HCT116 (cell line): ENCODE results near the gene SNN. TPM values are rescaled to one million over a fixed set of nuclear protein-coding genes. Genes with fewer than 3 reads are reported as not detected.

Source experiments
- ATAC-seq: fragments of 200-7000 bp; cut with Tn5 transposase; 2 replicates; pipeline ENCODE4 v1.9.1; 2020; ENCODE audit warnings: mild to moderate bottlenecking, moderate library complexity
- BruUV-seq: library from RNA; stranded (reverse); fragments of 400-500 nt; replicated peaks from 2 replicates; lab custom pipeline; 2021; lab: Mats Ljungman, UMichigan
- CTCF ChIA-PET: fragments of 300-600 bp; sonication (Branson Sonifier 250); formaldehyde crosslinking; loops from one replicate; lab custom pipeline; 2021; ENCODE audit warnings: antibody characterized with exemption; lab: Charles Lee
- POLR2A ChIA-PET: fragments of 300-600, 350-600 bp; sonication (Branson Sonifier 250); formaldehyde crosslinking; loops from one replicate; lab custom pipeline; 2021; ENCODE audit warnings: antibody characterized with exemption; lab: Charles Lee
- RAD21 ChIA-PET, 2 experiments: fragments of 300-600 bp; sonication (Branson Sonifier 250); formaldehyde crosslinking; loops; one replicate each; lab custom pipeline; 2023; ENCODE audit warnings: low total read pairs in 2 of 2; ENCODE audit not compliant: uncharacterized antibody in 2 of 2, unreplicated experiment in 2 of 2, low non-redundant PET in 1 of 2; lab: Charles Lee
- DNase-seq: peaks from one replicate; pipeline ENCODE4 v3.0.0-alpha.2; 2010; ENCODE audit warnings: low read depth, low spot score
- H2AFZ ChIP-seq: fragments of 200-600 bp; shearing (Covaris generic), sonication (generic); 2 replicates; pipeline ENCODE4 v1.6.1; 2017; ENCODE audit warnings: low read depth, mixed run types, mixed read lengths, antibody characterized with exemption, low read length; ENCODE audit not compliant: poor library complexity, severe bottlenecking
- H3K27ac ChIP-seq: 2 replicates; pipeline ENCODE4 v1.5.1; 2012; ENCODE audit warnings: low read depth, low read length
- H3K27me3 ChIP-seq: fragments of 200-600 bp; sonication (generic); 2 replicates; pipeline ENCODE4 v1.6.1; 2016; ENCODE audit warnings: mixed run types, low read length, mixed read lengths; ENCODE audit not compliant: insufficient read depth
- H3K36me3 ChIP-seq, 2 experiments: fragments of 200-500 bp in 1 of 2; fragments of 200-600 bp in 1 of 2; sonication (Bioruptor generic) in 1 of 2; sonication (generic) in 1 of 2; 2 replicates each; pipeline versions ENCODE4 v1.5.1 to v1.6.1; 2014 to 2016; ENCODE audit warnings: low read length in 2 of 2, inconsistent platforms in 1 of 2, mixed read lengths in 1 of 2, mixed run types in 1 of 2; ENCODE audit not compliant: insufficient read depth in 2 of 2, control insufficient read depth in 1 of 2
- H3K4me1 ChIP-seq, 2 experiments: fragments of 200-600 bp in 1 of 2; sonication (generic) in 1 of 2; 2 replicates each; pipeline versions ENCODE4 v1.5.1 to v1.6.1; 2012 to 2017; ENCODE audit warnings: low read length in 2 of 2, inconsistent platforms in 1 of 2, mild to moderate bottlenecking in 1 of 2, mixed read lengths in 1 of 2, mixed run types in 1 of 2, moderate library complexity in 1 of 2; ENCODE audit not compliant: insufficient read depth in 2 of 2, control insufficient read depth in 1 of 2
- H3K4me2 ChIP-seq: fragments of 200-600 bp; sonication (generic); 2 replicates; pipeline ENCODE4 v1.6.1; 2017; ENCODE audit warnings: mixed run types, low read length, mixed read lengths
- H3K4me3 ChIP-seq, 2 experiments: fragments of 200-600 bp in 1 of 2; sonication (generic) in 1 of 2; replicated peaks in 1 of 2; 2 replicates each; pipeline ENCODE4 v1.5.1; 2011 to 2016; ENCODE audit warnings: low read length in 2 of 2, control low read depth in 1 of 2, low read depth in 1 of 2, mild to moderate bottlenecking in 1 of 2, mixed read lengths in 1 of 2, mixed run types in 1 of 2
- H3K79me2 ChIP-seq: fragments of 200-600 bp; sonication (generic); 2 replicates; pipeline ENCODE4 v1.6.1; 2017; ENCODE audit warnings: mild to moderate bottlenecking, mixed run types, low read length, moderate library complexity, mixed read lengths; ENCODE audit not compliant: insufficient read depth
- H3K9ac ChIP-seq: fragments of 200-600 bp; sonication (generic); 2 replicates; pipeline ENCODE4 v1.6.1; 2016; ENCODE audit warnings: low read length, mixed read lengths
- H3K9me2 ChIP-seq: fragments of 200-600 bp; sonication (generic), shearing (Covaris generic); 2 replicates; pipeline ENCODE4 v1.6.1; 2017; ENCODE audit warnings: mixed run types, mild to moderate bottlenecking, moderate library complexity; ENCODE audit not compliant: insufficient read depth
- H3K9me3 ChIP-seq, 2 experiments: fragments of 200-500 bp in 1 of 2; fragments of 200-600 bp in 1 of 2; sonication (Bioruptor generic) in 1 of 2; sonication (generic) in 1 of 2; 2 replicates each; pipeline ENCODE4 v1.6.1; 2014 to 2017; ENCODE audit warnings: low read length in 2 of 2, mixed read lengths in 2 of 2, inconsistent platforms in 1 of 2, low read depth in 1 of 2, mild to moderate bottlenecking in 1 of 2, mixed run types in 1 of 2, moderate library complexity in 1 of 2; ENCODE audit not compliant: control insufficient read depth in 1 of 2, insufficient read depth in 1 of 2
- H4K20me1 ChIP-seq: fragments of 200-600 bp; sonication (generic), shearing (Covaris generic); 2 replicates; pipeline ENCODE4 v1.6.1; 2017; ENCODE audit warnings: mixed run types, mild to moderate bottlenecking, moderate library complexity; ENCODE audit not compliant: insufficient read depth
- CBX3 ChIP-seq: IDR thresholded peaks from 2 replicates; pipeline ENCODE4 v1.6.1; 2012; ENCODE audit warnings: low read depth
- CTCF ChIP-seq, 3 experiments: fragments of 200-600 bp in 1 of 3; sonication (generic) in 1 of 3; IDR thresholded peaks in 2 of 3; conservative IDR thresholded peaks in 1 of 3; 2 replicates each; pipeline ENCODE4 v1.5.1; 2012 to 2017; ENCODE audit warnings: low read depth in 2 of 3, low read length in 2 of 3, antibody characterized with exemption in 1 of 3, borderline replicate concordance in 1 of 3, control low read depth in 1 of 3, mild to moderate bottlenecking in 1 of 3, mixed read lengths in 1 of 3, mixed run types in 1 of 3, moderate library complexity in 1 of 3; ENCODE audit not compliant: insufficient read depth in 1 of 3
- EGR1 ChIP-seq: IDR thresholded peaks from 2 replicates; pipeline ENCODE4 v1.6.1; 2012; ENCODE audit warnings: low read depth
- ELF1 ChIP-seq: IDR thresholded peaks from 2 replicates; pipeline ENCODE4 v1.6.1; 2012; ENCODE audit warnings: low read depth, borderline replicate concordance
- EZH2 ChIP-seq: fragments of 200-600 bp; sonication (generic); IDR thresholded peaks from 2 replicates; pipeline ENCODE4 v1.6.1; 2017; ENCODE audit warnings: antibody characterized with exemption, mixed run types
- EZH2phosphoT487 ChIP-seq: fragments of 200-600 bp; IDR thresholded peaks from 2 replicates; pipeline ENCODE4 v1.6.1; 2018; ENCODE audit warnings: antibody characterized with exemption, borderline replicate concordance
- JUND ChIP-seq: IDR thresholded peaks from 2 replicates; pipeline ENCODE4 v1.6.1; 2012
- MAX ChIP-seq: IDR thresholded peaks from 2 replicates; pipeline ENCODE4 v1.6.1; 2012
- POLR2A ChIP-seq: IDR thresholded peaks from 2 replicates; pipeline ENCODE4 v1.7.0; 2011; ENCODE audit warnings: borderline replicate concordance; ENCODE audit not compliant: insufficient read depth, insufficient read length; ENCODE audit errors: extremely low read depth
- RAD21 ChIP-seq: IDR thresholded peaks from 2 replicates; pipeline ENCODE4 v1.6.1; 2012; ENCODE audit warnings: low read depth, mild to moderate bottlenecking
- REST ChIP-seq: IDR thresholded peaks from 2 replicates; pipeline ENCODE4 v1.6.1; 2012; ENCODE audit warnings: low read depth
- ZBTB33 ChIP-seq: IDR thresholded peaks from 2 replicates; pipeline ENCODE4 v1.6.1; 2011; ENCODE audit warnings: mild to moderate bottlenecking, low read length, moderate library complexity; ENCODE audit not compliant: insufficient replicate concordance; ENCODE audit errors: extremely low read depth
- ZNF274 ChIP-seq: fragments of 200-500 bp; sonication (Bioruptor generic); IDR thresholded peaks from 2 replicates; pipeline ENCODE4 v1.6.1; 2014; ENCODE audit warnings: mild to moderate bottlenecking, low read depth, low read length, inconsistent platforms
- intact Hi-C: fragments of 100-400 bp; cut with micrococcal nuclease; formaldehyde crosslinking; loops from 2 replicates; pipeline ENCODE4 v1.10.0; 2022
- total RNA-seq: library from RNA; stranded (reverse); gene quantifications from one replicate; pipeline ENCODE4 v1.2.1, GENCODE V29; 2021; ENCODE audit not compliant: unreplicated experiment

Gene SNN
- total RNA-seq, 1 experiment from 2014 or later = 12.2 TPM

- TF ChIP-seq ZBTB33 = no peak
- TF ChIP-seq EGR1 = no peak
- TF ChIP-seq MAX = no peak
These were observed 35.1 kb upstream of the SNN start (continued) for GRCh38 chr16:11633113-11633512.

GRCh38 chr16:11634312-11634711 is 33.9 kb upstream of the SNN start:
- Histone ChIP-seq H3K4me1 (peaks cover 10 to 24% of the 10 kb centered on the region in 2 experiments), H3K9me3 (no peaks in the 10 kb centered on the region), H3K27ac (no peak overlapping the region), H3K4me3 (no peak overlapping the region), H3K36me3 (no peaks in the 10 kb centered on the region), H3K4me2 (no peak overlapping the region), H4K20me1 (no peaks in the 10 kb centered on the region)
- DNase-seq = no peak
- no peak for ATAC-seq
- CTCF ChIA-PET = no interaction called here
- TF ChIP-seq POLR2A (no peak), RAD21 (no peak), JUND (no peak), REST (no peak), CBX3 (no peak), EGR1 (no peak), CTCF (IDR thresholded peaks at IDR 0.05 in 2 of 3, conservative IDR thresholded peaks at IDR 0.05 in 1 of 3; ENCODE audit: borderline replicate concordance in 1 of 3, insufficient read depth in 1 of 3, low read depth in 2 of 3, low read length in 2 of 3) (no peak), ZNF274 (no peak), ELF1 (no peak), ZBTB33 (no peak), EZH2phosphoT487 (no peak), EZH2 (no peak)
- TF ChIP-seq, all 23 proteins: peak for 0
- no TSS peak for BruUV-seq
- Histone ChIP-seq H2AFZ (no peak overlapping the region), H3K27me3 (no peaks in the 10 kb centered on the region), H3K9ac (no peak overlapping the region), H3K79me2 (no peaks in the 10 kb centered on the region), H3K9me2 (no peaks in the 10 kb centered on the region)
- intact Hi-C loops = no loop called here
- ChIA-PET RAD21 (no interaction called here), POLR2A (no interaction called here)
